MM.1S (cell line): Measurements from ENCODE around the gene S100A1.

Experiments
- DNase-seq: peaks from one replicate; pipeline ENCODE4 v3.0.0-alpha.2; 2015
- H2AFZ ChIP-seq: fragments of 300-600 bp; sonication (generic); 2 replicates; pipeline ENCODE4 v1.6.0; 2016; ENCODE audit warnings: antibody characterized with exemption, low read length
- H3F3A ChIP-seq: fragments of 300-600 bp; sonication (generic); 2 replicates; pipeline ENCODE4 v1.6.1; 2016; ENCODE audit warnings: mild to moderate bottlenecking, antibody characterized with exemption, low read length, moderate library complexity, mixed read lengths; ENCODE audit not compliant: insufficient read depth
- H3K27ac ChIP-seq: fragments of 300-600 bp; sonication (generic); 2 replicates; pipeline ENCODE4 v1.5.1; 2016; ENCODE audit warnings: mild to moderate bottlenecking, low read length
- H3K27me3 ChIP-seq: fragments of 300-600 bp; sonication (generic); replicated peaks from 2 replicates; pipeline ENCODE4 v1.6.0; 2016; ENCODE audit warnings: low read length; ENCODE audit not compliant: insufficient read depth
- H3K36me3 ChIP-seq: fragments of 300-600 bp; sonication (generic); replicated peaks from 2 replicates; pipeline ENCODE4 v1.6.1; 2016; ENCODE audit warnings: mild to moderate bottlenecking, low read length, mixed read lengths; ENCODE audit not compliant: insufficient read depth
- H3K4me1 ChIP-seq: fragments of 300-600 bp; sonication (generic); 2 replicates; pipeline ENCODE4 v1.6.1; 2016; ENCODE audit warnings: low read length, mixed read lengths
- H3K4me2 ChIP-seq: fragments of 300-600 bp; sonication (generic); 2 replicates; pipeline ENCODE4 v1.6.0; 2016; ENCODE audit warnings: low read depth, low read length
- H3K4me3 ChIP-seq: fragments of 300-600 bp; sonication (generic); 2 replicates; pipeline ENCODE4 v1.5.1; 2016; ENCODE audit warnings: low read length, mixed read lengths
- H3K79me2 ChIP-seq: fragments of 300-600 bp; sonication (generic); 2 replicates; pipeline ENCODE4 v1.6.1; 2016; ENCODE audit warnings: mixed run types, low read length, mixed read lengths
- H3K9ac ChIP-seq: fragments of 300-600 bp; sonication (generic); 2 replicates; pipeline ENCODE4 v1.6.1; 2016; ENCODE audit warnings: low read length, mixed read lengths
- H3K9me2 ChIP-seq: fragments of 300-600 bp; sonication (generic); replicated peaks from 2 replicates; pipeline ENCODE4 v1.6.1; 2016; ENCODE audit warnings: mild to moderate bottlenecking, low read length, mixed read lengths; ENCODE audit not compliant: insufficient read depth
- H3K9me3 ChIP-seq: fragments of 300-600 bp; sonication (generic); replicated peaks from 2 replicates; pipeline ENCODE4 v1.6.1; 2016; ENCODE audit warnings: mild to moderate bottlenecking, low read length, mixed read lengths; ENCODE audit not compliant: insufficient read depth
- H4K20me1 ChIP-seq: fragments of 300-600 bp; sonication (generic); 2 replicates; pipeline ENCODE4 v1.6.1; 2016; ENCODE audit warnings: mild to moderate bottlenecking, low read length, moderate library complexity, mixed read lengths; ENCODE audit not compliant: insufficient read depth
- EZH2 ChIP-seq: fragments of 300-600 bp; sonication (generic); optimal IDR thresholded peaks from 2 replicates; pipeline ENCODE3; 2017; ENCODE audit warnings: low read depth, mild to moderate bottlenecking, antibody characterized with exemption, low read length, mixed read lengths
- EZH2phosphoT487 ChIP-seq: fragments of 300-600 bp; sonication (generic); IDR thresholded peaks from 2 replicates; pipeline ENCODE4 v1.6.1; 2018; ENCODE audit warnings: antibody characterized with exemption, low read length
- TF ChIP-seq, protein P1 (sequence below): fragments of 300-600 bp; sonication (generic); IDR thresholded peaks from 2 replicates; pipeline ENCODE4 v1.5.1; 2016; ENCODE audit warnings: antibody characterized with exemption, low read length, mixed read lengths

The S100A1 gene

DNA sequence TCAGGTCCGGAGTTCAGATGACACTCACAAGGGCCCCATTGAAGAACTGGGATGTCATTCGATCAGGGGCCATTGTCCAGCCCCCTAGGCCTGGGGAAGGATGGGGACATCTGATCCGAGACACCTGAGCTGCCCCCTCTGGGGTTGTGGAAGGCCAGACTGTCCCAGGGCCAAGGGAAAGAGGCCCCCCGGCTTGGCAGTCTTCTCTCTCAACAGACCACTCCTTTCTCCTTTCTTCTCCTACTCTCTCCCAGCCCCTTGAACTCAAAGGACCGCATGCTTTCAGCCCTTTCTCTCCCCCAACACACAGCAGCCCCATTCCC is 1.1 kb downstream of the S100A1 start:
- Histone ChIP-seq H3K27ac (no peak overlapping the region), H3K36me3 (no peaks in the 10 kb centered on the region), H3K4me1 (peaks cover 4% of the 10 kb centered on the region; the same call in 1 of the 2 replicates), H3K4me2 (no peak overlapping the region), H3K79me2 (peaks cover 3% of the 10 kb centered on the region), H3F3A (peaks cover 4% of the 10 kb centered on the region; the same call in 1 of the 2 replicates), H3K4me3 (no peak overlapping the region), H2AFZ (no peak overlapping the region), H3K9me2 (no peaks in the 10 kb centered on the region), H3K9ac (no peak overlapping the region), H3K27me3 (no peaks in the 10 kb centered on the region), H3K9me3 (no peaks in the 10 kb centered on the region), H4K20me1 (no peaks in the 10 kb centered on the region)
- DNase-seq = no peak
- TF ChIP-seq EZH2phosphoT487 (no peak), EZH2 (no peak)
- TF ChIP-seq, protein P1, sequence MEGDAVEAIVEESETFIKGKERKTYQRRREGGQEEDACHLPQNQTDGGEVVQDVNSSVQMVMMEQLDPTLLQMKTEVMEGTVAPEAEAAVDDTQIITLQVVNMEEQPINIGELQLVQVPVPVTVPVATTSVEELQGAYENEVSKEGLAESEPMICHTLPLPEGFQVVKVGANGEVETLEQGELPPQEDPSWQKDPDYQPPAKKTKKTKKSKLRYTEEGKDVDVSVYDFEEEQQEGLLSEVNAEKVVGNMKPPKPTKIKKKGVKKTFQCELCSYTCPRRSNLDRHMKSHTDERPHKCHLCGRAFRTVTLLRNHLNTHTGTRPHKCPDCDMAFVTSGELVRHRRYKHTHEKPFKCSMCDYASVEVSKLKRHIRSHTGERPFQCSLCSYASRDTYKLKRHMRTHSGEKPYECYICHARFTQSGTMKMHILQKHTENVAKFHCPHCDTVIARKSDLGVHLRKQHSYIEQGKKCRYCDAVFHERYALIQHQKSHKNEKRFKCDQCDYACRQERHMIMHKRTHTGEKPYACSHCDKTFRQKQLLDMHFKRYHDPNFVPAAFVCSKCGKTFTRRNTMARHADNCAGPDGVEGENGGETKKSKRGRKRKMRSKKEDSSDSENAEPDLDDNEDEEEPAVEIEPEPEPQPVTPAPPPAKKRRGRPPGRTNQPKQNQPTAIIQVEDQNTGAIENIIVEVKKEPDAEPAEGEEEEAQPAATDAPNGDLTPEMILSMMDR = no peak

DNA sequence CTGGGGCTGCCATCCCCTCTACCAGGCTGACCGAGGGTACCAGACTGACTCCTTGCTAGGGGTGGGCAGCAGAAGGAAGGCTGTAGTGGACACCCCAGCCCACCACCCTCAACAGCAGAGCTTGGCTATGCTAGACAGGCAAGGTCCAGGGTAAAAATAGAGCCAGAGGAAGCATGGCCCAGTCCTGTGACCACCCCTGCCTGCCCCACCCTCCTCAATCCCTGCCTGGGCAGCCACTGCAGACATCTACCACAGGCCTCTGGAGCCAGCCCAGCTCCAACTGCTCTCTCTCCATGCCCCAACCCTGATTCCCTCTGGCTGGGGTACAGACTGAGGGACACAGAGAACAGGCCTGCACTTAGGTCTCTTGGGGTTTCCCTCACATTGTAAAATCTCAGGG is 1.7 kb downstream of the S100A1 start:
- peaks cover 4% of the 10 kb centered on the region; the same call in 1 of the 2 replicates for H3K4me1 ChIP-seq
- no peak overlapping the region for H3K4me2 ChIP-seq
- H3K27ac ChIP-seq = no peak overlapping the region
- no peaks in the 10 kb centered on the region for H4K20me1 ChIP-seq
- no peaks in the 10 kb centered on the region for H3K9me2 ChIP-seq
- H3K27me3 ChIP-seq = no peaks in the 10 kb centered on the region
- no peak overlapping the region for H3K4me3 ChIP-seq
- no peak for DNase-seq
- H3K9ac ChIP-seq = no peak overlapping the region
- no peak for TF ChIP-seq EZH2
- TF ChIP-seq, protein P1 = no peak
- TF ChIP-seq EZH2phosphoT487 = no peak
- peaks cover 10% of the 10 kb centered on the region for H3K79me2 ChIP-seq
- H3F3A ChIP-seq = peaks cover 5% of the 10 kb centered on the region
- H3K9me3 ChIP-seq = no peaks in the 10 kb centered on the region
- H2AFZ ChIP-seq = no peak overlapping the region
- H3K36me3 ChIP-seq = no peaks in the 10 kb centered on the region

DNA sequence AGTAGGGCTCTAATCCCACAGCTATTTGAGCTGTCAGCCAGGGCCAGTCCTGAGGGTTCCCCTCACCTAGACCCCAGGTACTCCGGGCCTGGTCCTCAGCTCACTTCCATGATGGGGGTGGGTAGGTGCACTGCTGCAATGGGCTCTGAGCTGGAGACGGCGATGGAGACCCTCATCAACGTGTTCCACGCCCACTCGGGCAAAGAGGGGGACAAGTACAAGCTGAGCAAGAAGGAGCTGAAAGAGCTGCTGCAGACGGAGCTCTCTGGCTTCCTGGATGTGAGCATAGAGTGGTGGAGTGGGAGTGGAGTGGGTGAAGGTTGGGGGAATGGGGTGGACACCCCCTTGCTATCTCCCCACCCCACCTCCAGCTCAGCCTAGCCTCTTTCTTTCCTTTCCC is 2.1 kb downstream of the S100A1 start:
- H3K27ac ChIP-seq = no peak overlapping the region
- DNase-seq = no peak
- H2AFZ ChIP-seq = no peak overlapping the region
- TF ChIP-seq, protein P1 = no peak
- TF ChIP-seq EZH2 = no peak
- TF ChIP-seq EZH2phosphoT487 = no peak
- H3K79me2 ChIP-seq = peaks cover 14% of the 10 kb centered on the region
- H3K9ac ChIP-seq = no peak overlapping the region
- H4K20me1 ChIP-seq = no peaks in the 10 kb centered on the region
- no peaks in the 10 kb centered on the region for H3K36me3 ChIP-seq
- no peaks in the 10 kb centered on the region for H3K27me3 ChIP-seq
- H3K4me3 ChIP-seq = no peak overlapping the region
- no peak overlapping the region for H3K4me2 ChIP-seq
- H3K4me1 ChIP-seq = peaks cover 4% of the 10 kb centered on the region; the same call in 1 of the 2 replicates
- H3K9me3 ChIP-seq = no peaks in the 10 kb centered on the region
- H3K9me2 ChIP-seq = no peaks in the 10 kb centered on the region
- H3F3A ChIP-seq = peaks cover 5% of the 10 kb centered on the region
